HepG2 (cell line): ENCODE results near the gene TTBK1. TPM values are rescaled to one million over a fixed set of nuclear protein-coding genes. Genes with fewer than 3 reads are reported as not detected.

ENCODE experiments used
- CCAR2 ChIP-seq: fragments of 200-400 bp; formaldehyde crosslinking; optimal IDR thresholded peaks from 2 replicates; pipeline ENCODE3; 2018; ENCODE audit warnings: low read depth, mild to moderate bottlenecking, low read length, moderate library complexity
- FUBP1 ChIP-seq: sonication (generic); formaldehyde crosslinking; IDR thresholded peaks from 2 replicates; pipeline ENCODE4 v1.5.1; 2020; ENCODE audit warnings: missing genetic modification reagents, mild to moderate bottlenecking, borderline replicate concordance
- GATA4 ChIP-seq: sonication (generic); IDR thresholded peaks from 2 replicates; pipeline ENCODE4 v1.6.1; 2016; ENCODE audit warnings: antibody characterized with exemption, low read depth, borderline replicate concordance
- MAFK ChIP-seq, 2 experiments: IDR thresholded peaks in 1 of 2; conservative IDR thresholded peaks in 1 of 2; 2 replicates each; pipeline ENCODE4 v1.6.1; 2011; ENCODE audit warnings: improper control_type of control experiment in 2 of 2, low read length in 2 of 2
- MAX ChIP-seq: IDR thresholded peaks from 2 replicates; pipeline ENCODE4 v1.6.1; 2012; ENCODE audit warnings: inconsistent platforms
- MBNL3 ChIP-seq: fragments of 250-450 bp; sonication (Bioruptor Pico); conservative IDR thresholded peaks from 2 replicates; pipeline ENCODE4 v1.8.0; 2022; ENCODE audit warnings: mild to moderate bottlenecking, inconsistent platforms
- NCOA5 ChIP-seq: sonication (generic); formaldehyde crosslinking; IDR thresholded peaks from 2 replicates; pipeline ENCODE4 v1.4.0; 2020; ENCODE audit warnings: missing genetic modification reagents
- NFE2L2 ChIP-seq: fragments of 150-350 bp; IDR thresholded peaks from 2 replicates; pipeline ENCODE4 v1.6.1; 2014; ENCODE audit warnings: low read length
- RXRB ChIP-seq: IDR thresholded peaks from 2 replicates; pipeline ENCODE4 v1.6.1; 2016; ENCODE audit warnings: borderline replicate concordance, missing genetic modification reagents, missing compliant biosample characterization
- SMAD9 ChIP-seq: sonication (generic); formaldehyde crosslinking; IDR thresholded peaks from 2 replicates; pipeline ENCODE4 v1.5.1; 2020; ENCODE audit warnings: mild to moderate bottlenecking, missing genetic modification reagents
- SOX13 ChIP-seq, 3 experiments: fragments of 450-650 bp in 1 of 3; sonication (generic) in 1 of 3; formaldehyde crosslinking in 1 of 3; IDR thresholded peaks in 2 of 3; conservative IDR thresholded peaks in 1 of 3; 2 replicates each; pipeline versions ENCODE4 v1.5.0 to v1.6.1; 2016 to 2020; ENCODE audit warnings: antibody characterized with exemption in 1 of 3, mild to moderate bottlenecking in 1 of 3, missing compliant biosample characterization in 1 of 3, missing genetic modification reagents in 1 of 3, moderate library complexity in 1 of 3
- SUZ12 ChIP-seq: fragments of 150-350 bp; IDR thresholded peaks from 2 replicates; pipeline ENCODE4 v1.6.1; 2014; ENCODE audit warnings: low read depth, low read length
- TCF7L2 ChIP-seq: IDR thresholded peaks from 2 replicates; pipeline ENCODE4 v1.6.1; 2011; ENCODE audit warnings: mild to moderate bottlenecking, low read depth, low read length, moderate library complexity
- THAP11 ChIP-seq: IDR thresholded peaks from 2 replicates; pipeline ENCODE4 v1.6.1; 2016; ENCODE audit warnings: missing biosample characterization, missing genetic modification reagents
- TRIM24 ChIP-seq: sonication (generic); formaldehyde crosslinking; IDR thresholded peaks from 2 replicates; pipeline ENCODE4 v1.8.0; 2022; ENCODE audit warnings: mild to moderate bottlenecking, missing genetic modification reagents
- UBTF ChIP-seq: sonication (generic); formaldehyde crosslinking; IDR thresholded peaks from 2 replicates; pipeline ENCODE4 v1.4.0; 2020; ENCODE audit warnings: mild to moderate bottlenecking, missing genetic modification reagents
- ZFP36L1 ChIP-seq: sonication (generic); formaldehyde crosslinking; IDR thresholded peaks from 2 replicates; pipeline ENCODE4 v1.8.0; 2022; ENCODE audit warnings: mild to moderate bottlenecking, missing genetic modification reagents, moderate library complexity
- ZNF446 ChIP-seq: sonication (generic); formaldehyde crosslinking; IDR thresholded peaks from 2 replicates; pipeline ENCODE4 v1.5.0; 2020; ENCODE audit warnings: mild to moderate bottlenecking, missing genetic modification reagents
- ZNF607 ChIP-seq: sonication (generic); formaldehyde crosslinking; IDR thresholded peaks from 2 replicates; pipeline ENCODE4 v1.5.1; 2020; ENCODE audit warnings: missing genetic modification reagents, mild to moderate bottlenecking, borderline replicate concordance
- ZNF839 ChIP-seq: sonication (generic); formaldehyde crosslinking; IDR thresholded peaks from 2 replicates; pipeline ENCODE4 v1.4.0; 2020; ENCODE audit warnings: missing genetic modification reagents, mild to moderate bottlenecking, borderline replicate concordance
- polyA plus RNA-seq, 8 experiments: library from polyadenylated mRNA; depleted of rRNA in 3 of 8; stranded (reverse) in 7 of 8; unstranded in 1 of 8; fragments of >200 nt; fragmentation: Illumina TruSeq in 4 of 8; extraction: Trizol in 4 of 8; gene quantifications; 2 replicates each; pipeline versions ENCODE4 v1.2.1 to v1.2.3, GENCODE V29; 2011 to 2016; ENCODE audit warnings: low read depth in 4 of 8, missing spikeins in 1 of 8, mixed read lengths in 1 of 8; ENCODE audit not compliant: insufficient read depth in 1 of 8
- total RNA-seq, 5 experiments: library from RNA; depleted of rRNA; stranded (reverse); fragments of >200 nt; fragmentation: Illumina TruSeq; extraction: Trizol; gene quantifications; 2 replicates each; pipeline ENCODE4 v1.2.3, GENCODE V29; 2016; ENCODE audit warnings: low read depth in 1 of 5
- TF ChIP-seq, protein P1 (sequence below): sonication (generic); formaldehyde crosslinking; IDR thresholded peaks from 2 replicates; pipeline ENCODE4 v1.9.0; 2022; ENCODE audit warnings: missing genetic modification reagents, mild to moderate bottlenecking, borderline replicate concordance
- TF ChIP-seq, protein P2 (sequence below): fragments of 450-650 bp; IDR thresholded peaks from 2 replicates; pipeline ENCODE4 v1.6.1; 2016

Gene TTBK1
- total and polyA plus RNA-seq, 2 of the 13 experiments (the other 11 are each of a cell fraction or from before 2014, with no cell fraction given), result 0.24 to 0.33 TPM

- TF ChIP-seq, protein P1, sequence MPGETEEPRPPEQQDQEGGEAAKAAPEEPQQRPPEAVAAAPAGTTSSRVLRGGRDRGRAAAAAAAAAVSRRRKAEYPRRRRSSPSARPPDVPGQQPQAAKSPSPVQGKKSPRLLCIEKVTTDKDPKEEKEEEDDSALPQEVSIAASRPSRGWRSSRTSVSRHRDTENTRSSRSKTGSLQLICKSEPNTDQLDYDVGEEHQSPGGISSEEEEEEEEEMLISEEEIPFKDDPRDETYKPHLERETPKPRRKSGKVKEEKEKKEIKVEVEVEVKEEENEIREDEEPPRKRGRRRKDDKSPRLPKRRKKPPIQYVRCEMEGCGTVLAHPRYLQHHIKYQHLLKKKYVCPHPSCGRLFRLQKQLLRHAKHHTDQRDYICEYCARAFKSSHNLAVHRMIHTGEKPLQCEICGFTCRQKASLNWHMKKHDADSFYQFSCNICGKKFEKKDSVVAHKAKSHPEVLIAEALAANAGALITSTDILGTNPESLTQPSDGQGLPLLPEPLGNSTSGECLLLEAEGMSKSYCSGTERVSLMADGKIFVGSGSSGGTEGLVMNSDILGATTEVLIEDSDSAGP (CRISPR knock-in tag), result no peak; the same call in 1 of the 2 replicates
- peak; percentile 19; the same call in 1 of the 2 replicates for TF ChIP-seq ZFP36L1 (CRISPR knock-in tag)
- no peak for TF ChIP-seq TRIM24 (CRISPR knock-in tag)
- no peak for TF ChIP-seq UBTF
- TF ChIP-seq ZNF839 (CRISPR knock-in tag), result no peak
- TF ChIP-seq SMAD9 (CRISPR knock-in tag), result no peak
- no peak for TF ChIP-seq SOX13 (IDR thresholded peaks at IDR 0.05)
- TF ChIP-seq SOX13 (CRISPR knock-in tag; conservative IDR thresholded peaks at IDR 0.05 in 1 of 2, IDR thresholded peaks at IDR 0.05 in 1 of 2), result 0 out of 4 replicates have a peak, but pooled peaks of 1 of the 2 experiments have one; percentile 13
- TF ChIP-seq SUZ12, result no peak
- TF ChIP-seq GATA4, result no peak; the same call in 1 of the 2 replicates
- TF ChIP-seq FUBP1, result 0 out of 2 replicates have a peak, but pooled peaks have one; percentile 63
- no peak for TF ChIP-seq MAFK (conservative IDR thresholded peaks at IDR 0.05 in 1 of 2, IDR thresholded peaks at IDR 0.05 in 1 of 2; ENCODE audit: low read length in 2 of 2)
- TF ChIP-seq ZNF446, result no peak
- TF ChIP-seq RXRB, result peak; percentile 65; the same call in 1 of the 2 replicates
- no peak; the same call in 1 of the 2 replicates for TF ChIP-seq THAP11 (CRISPR knock-in tag)
- no peak for TF ChIP-seq MAX
- no peak for TF ChIP-seq ZNF607 (CRISPR knock-in tag)
- TF ChIP-seq, protein P2, sequence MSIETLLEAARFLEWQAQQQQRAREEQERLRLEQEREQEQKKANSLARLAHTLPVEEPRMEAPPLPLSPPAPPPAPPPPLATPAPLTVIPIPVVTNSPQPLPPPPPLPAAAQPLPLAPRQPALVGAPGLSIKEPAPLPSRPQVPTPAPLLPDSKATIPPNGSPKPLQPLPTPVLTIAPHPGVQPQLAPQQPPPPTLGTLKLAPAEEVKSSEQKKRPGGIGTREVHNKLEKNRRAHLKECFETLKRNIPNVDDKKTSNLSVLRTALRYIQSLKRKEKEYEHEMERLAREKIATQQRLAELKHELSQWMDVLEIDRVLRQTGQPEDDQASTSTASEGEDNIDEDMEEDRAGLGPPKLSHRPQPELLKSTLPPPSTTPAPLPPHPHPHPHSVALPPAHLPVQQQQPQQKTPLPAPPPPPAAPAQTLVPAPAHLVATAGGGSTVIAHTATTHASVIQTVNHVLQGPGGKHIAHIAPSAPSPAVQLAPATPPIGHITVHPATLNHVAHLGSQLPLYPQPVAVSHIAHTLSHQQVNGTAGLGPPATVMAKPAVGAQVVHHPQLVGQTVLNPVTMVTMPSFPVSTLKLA, result no peak
- TF ChIP-seq NFE2L2, result no peak
- TF ChIP-seq MBNL3 (CRISPR knock-in tag), result no peak
- no peak for TF ChIP-seq NCOA5
- no peak for TF ChIP-seq TCF7L2
- TF ChIP-seq CCAR2, result no peak
Observed at GRCh38 chr6:43278524-43279078, 35.3 kb downstream of the TTBK1 start (continued).
